HG02970 (cell line): ENCODE data around the gene KCNJ5.

Experiments
- ATAC-seq: cut with Tn5 transposase; IDR thresholded peaks from one replicate; pipeline ENCODE4 v1.9.1; 2021; ENCODE audit warnings: mild to moderate bottlenecking, moderate library complexity, moderate number of reproducible peaks; ENCODE audit not compliant: unreplicated experiment, low FRiP score

KCNJ5 gene

GRCh38 chr11:128893578-128894285 is 2.6 kb downstream of the KCNJ5 start:
- no peak for ATAC-seq

GRCh38 chr11:128894286-128894681 is 3.1 kb downstream of the KCNJ5 start:
- ATAC-seq, result no peak

- no peak for ATAC-seq
Measured at GRCh38 chr11:128894685-128895084, 3.5 kb downstream of the KCNJ5 start.

GRCh38 chr11:128895526-128895925 is 4.4 kb downstream of the KCNJ5 start:
- ATAC-seq, result no peak

- ATAC-seq, result no peak
Measured at GRCh38 chr11:128896356-128896755, 5.2 kb downstream of the KCNJ5 start.

GRCh38 chr11:128897826-128898225 is 6.7 kb downstream of the KCNJ5 start:
- no peak for ATAC-seq

GRCh38 chr11:128898580-128899344 is 7.6 kb downstream of the KCNJ5 start:
- ATAC-seq, result no peak

- no peak for ATAC-seq
Measured at GRCh38 chr11:128900468-128900867, 9.3 kb downstream of the KCNJ5 start.

GRCh38 chr11:128901653-128902514 is 10.7 kb downstream of the KCNJ5 start:
- ATAC-seq, result no peak

- no peak for ATAC-seq
Measured at GRCh38 chr11:128902515-128903066, 11.4 kb downstream of the KCNJ5 start.

- no peak for ATAC-seq
Measured at GRCh38 chr11:128903248-128904061, 12.3 kb downstream of the KCNJ5 start.

GRCh38 chr11:128904303-128904655 is 13.1 kb downstream of the KCNJ5 start:
- ATAC-seq, result no peak

- no peak for ATAC-seq
Measured at GRCh38 chr11:128904656-128905344, 13.6 kb downstream of the KCNJ5 start.

- no peak for ATAC-seq
Measured at GRCh38 chr11:128905345-128906184, 14.4 kb downstream of the KCNJ5 start.

- ATAC-seq, result no peak
Measured at GRCh38 chr11:128906185-128907050, 15.3 kb downstream of the KCNJ5 start.

- ATAC-seq, result no peak
Measured at GRCh38 chr11:128907585-128907984, 16.4 kb downstream of the KCNJ5 start.

- no peak for ATAC-seq
Measured at GRCh38 chr11:128908391-128909246, 17.5 kb downstream of the KCNJ5 start.
